ENCODE results near the gene CCDC106. TPM values are rescaled to one million over a fixed set of nuclear protein-coding genes. Genes with fewer than 3 reads are reported as not detected.

Gene CCDC106
- polyA plus RNA-seq, 1 donor (not counting 4 experiments of a cell fraction or from before 2014, with no cell fraction given) = 3.1 TPM

DNA sequence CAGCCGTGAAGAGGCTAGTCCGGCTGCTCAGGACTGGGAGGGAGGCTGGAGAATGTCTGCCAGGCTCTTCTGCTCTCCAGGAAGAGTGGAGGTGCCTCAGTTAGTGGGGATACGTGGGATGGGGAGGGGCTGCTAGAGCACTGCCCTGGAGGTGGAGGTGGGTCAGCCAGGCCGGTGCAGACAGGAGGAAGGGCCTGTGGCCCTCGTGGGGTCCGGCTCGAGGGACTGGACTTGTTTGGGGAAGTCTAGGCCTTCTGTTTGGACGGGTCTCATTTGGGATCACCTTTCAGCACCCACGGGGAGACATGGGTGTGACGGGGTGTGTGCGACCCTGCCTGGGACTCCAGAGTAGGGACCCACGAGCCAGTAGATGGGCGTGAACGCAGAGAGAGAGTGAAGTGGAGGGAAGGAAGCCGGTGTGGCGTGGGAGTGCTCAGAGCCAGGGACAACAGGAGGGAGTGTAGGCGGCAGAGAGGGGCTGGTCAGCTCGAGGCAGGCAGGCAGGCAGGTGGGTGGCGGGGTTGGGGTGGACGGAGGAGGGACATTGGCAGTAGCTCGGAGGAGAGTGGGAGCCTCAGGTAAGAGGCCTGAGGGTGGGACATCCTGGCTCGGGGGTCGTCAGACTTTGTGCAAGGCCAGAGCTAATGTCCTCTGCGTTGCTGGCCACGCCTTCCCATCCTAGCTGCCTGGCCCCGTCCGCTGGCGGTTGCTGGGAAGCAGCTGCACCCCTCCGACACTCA is 38.5 kb downstream of the CCDC106 start:
- H3K79me2 ChIP-seq (ENCODE audit: control insufficient read depth, insufficient read depth, low read length) = peaks cover 55% of the 10 kb centered on the region
- peaks cover 4% of the 10 kb centered on the region for H4K20me1 ChIP-seq (ENCODE audit: control insufficient read depth, extremely low read depth, insufficient read depth, low read length)
- H3K4me1 ChIP-seq (ENCODE audit: control insufficient read depth, extremely low read depth, insufficient read depth, low read length) = no peaks in the 10 kb centered on the region

GRCh38 chr19:55687281-55688201 is 39.5 kb downstream of the CCDC106 start:
- no peak for TF ChIP-seq EZH2 (IDR thresholded peaks at IDR 0.05; ENCODE audit: low read length)
- TF ChIP-seq, protein P1, sequence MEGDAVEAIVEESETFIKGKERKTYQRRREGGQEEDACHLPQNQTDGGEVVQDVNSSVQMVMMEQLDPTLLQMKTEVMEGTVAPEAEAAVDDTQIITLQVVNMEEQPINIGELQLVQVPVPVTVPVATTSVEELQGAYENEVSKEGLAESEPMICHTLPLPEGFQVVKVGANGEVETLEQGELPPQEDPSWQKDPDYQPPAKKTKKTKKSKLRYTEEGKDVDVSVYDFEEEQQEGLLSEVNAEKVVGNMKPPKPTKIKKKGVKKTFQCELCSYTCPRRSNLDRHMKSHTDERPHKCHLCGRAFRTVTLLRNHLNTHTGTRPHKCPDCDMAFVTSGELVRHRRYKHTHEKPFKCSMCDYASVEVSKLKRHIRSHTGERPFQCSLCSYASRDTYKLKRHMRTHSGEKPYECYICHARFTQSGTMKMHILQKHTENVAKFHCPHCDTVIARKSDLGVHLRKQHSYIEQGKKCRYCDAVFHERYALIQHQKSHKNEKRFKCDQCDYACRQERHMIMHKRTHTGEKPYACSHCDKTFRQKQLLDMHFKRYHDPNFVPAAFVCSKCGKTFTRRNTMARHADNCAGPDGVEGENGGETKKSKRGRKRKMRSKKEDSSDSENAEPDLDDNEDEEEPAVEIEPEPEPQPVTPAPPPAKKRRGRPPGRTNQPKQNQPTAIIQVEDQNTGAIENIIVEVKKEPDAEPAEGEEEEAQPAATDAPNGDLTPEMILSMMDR (optimal IDR thresholded peaks at IDR 0.05 in 1 of 3, IDR thresholded peaks at IDR 0.05 in 1 of 3, conservative IDR thresholded peaks at IDR 0.05 in 1 of 3; ENCODE audit: extremely low read depth in 1 of 3, insufficient read depth in 2 of 3, low read length in 3 of 3) = no peak
- H3K79me2 ChIP-seq (ENCODE audit: control insufficient read depth, insufficient read depth, low read length) = peaks cover 46% of the 10 kb centered on the region
- no peak overlapping the region for H3K4me2 ChIP-seq (ENCODE audit: control insufficient read depth, extremely low read depth, insufficient read depth, low read depth, low read length)
- H3K9me1 ChIP-seq (ENCODE audit: control insufficient read depth, extremely low read depth, insufficient read depth, low read length) = no peaks in the 10 kb centered on the region
- H3K4me3 ChIP-seq (ENCODE audit: control insufficient read depth in 2 of 3, extremely low read depth in 1 of 3, insufficient read depth in 2 of 3, low read depth in 1 of 3, low read length in 3 of 3) = no peak overlapping the region
- H3K9ac ChIP-seq (ENCODE audit: control insufficient read depth, extremely low read depth, insufficient read depth, low read length) = no peak overlapping the region
- H3K4me1 ChIP-seq (ENCODE audit: control insufficient read depth, extremely low read depth, insufficient read depth, low read length) = no peaks in the 10 kb centered on the region
- no peaks in the 10 kb centered on the region for H3K27me3 ChIP-seq (ENCODE audit: control insufficient read depth, extremely low read depth, insufficient read depth, low read length)
- no peak overlapping the region for H2AFZ ChIP-seq (ENCODE audit: control insufficient read depth, low read length)
- no peak overlapping the region for H3K27ac ChIP-seq (ENCODE audit: control insufficient read depth, insufficient read depth, low read length)
- dilution Hi-C loops (cut with MboI; ENCODE audit: extremely low pct_ligation_motif_present, low sequenced_read_pairs) = no loop called here
- peaks cover 30 to 34% of the 10 kb centered on the region in 2 experiments for H3K36me3 ChIP-seq (ENCODE audit: control insufficient read depth in 2 of 2, extremely low read depth in 1 of 2, insufficient read depth in 2 of 2, low read length in 2 of 2)
- peaks cover 4% of the 10 kb centered on the region for H4K20me1 ChIP-seq (ENCODE audit: control insufficient read depth, extremely low read depth, insufficient read depth, low read length)
- no peaks in the 10 kb centered on the region for H3K9me3 ChIP-seq (ENCODE audit: control insufficient read depth, low read depth, low read length)
- DNase-seq (ENCODE audit: low read depth, low spot score) = no peak
- no peak for FAIRE-seq

More for the DNA sequence above, 38.5 kb downstream of the CCDC106 start:
- H3K4me3 ChIP-seq (ENCODE audit: control insufficient read depth in 2 of 3, extremely low read depth in 1 of 3, insufficient read depth in 2 of 3, low read depth in 1 of 3, low read length in 3 of 3) = no peak overlapping the region
- TF ChIP-seq, protein P1 (optimal IDR thresholded peaks at IDR 0.05 in 1 of 3, IDR thresholded peaks at IDR 0.05 in 1 of 3, conservative IDR thresholded peaks at IDR 0.05 in 1 of 3; ENCODE audit: extremely low read depth in 1 of 3, insufficient read depth in 2 of 3, low read length in 3 of 3) = no peak
- no peak for TF ChIP-seq EZH2 (IDR thresholded peaks at IDR 0.05; ENCODE audit: low read length)
- dilution Hi-C loops (cut with MboI; ENCODE audit: extremely low pct_ligation_motif_present, low sequenced_read_pairs) = no loop called here
- H3K9me1 ChIP-seq (ENCODE audit: control insufficient read depth, extremely low read depth, insufficient read depth, low read length) = no peaks in the 10 kb centered on the region
- no peak for DNase-seq (ENCODE audit: low read depth, low spot score)
- peaks cover 32 to 37% of the 10 kb centered on the region in 2 experiments for H3K36me3 ChIP-seq (ENCODE audit: control insufficient read depth in 2 of 2, extremely low read depth in 1 of 2, insufficient read depth in 2 of 2, low read length in 2 of 2)
- H3K9ac ChIP-seq (ENCODE audit: control insufficient read depth, extremely low read depth, insufficient read depth, low read length) = no peak overlapping the region
- no peaks in the 10 kb centered on the region for H3K9me3 ChIP-seq (ENCODE audit: control insufficient read depth, low read depth, low read length)
- no peak overlapping the region for H2AFZ ChIP-seq (ENCODE audit: control insufficient read depth, low read length)
- no peak overlapping the region for H3K27ac ChIP-seq (ENCODE audit: control insufficient read depth, insufficient read depth, low read length)
- no peak overlapping the region for H3K4me2 ChIP-seq (ENCODE audit: control insufficient read depth, extremely low read depth, insufficient read depth, low read depth, low read length)
- FAIRE-seq = no peak
- H3K27me3 ChIP-seq (ENCODE audit: control insufficient read depth, extremely low read depth, insufficient read depth, low read length) = no peaks in the 10 kb centered on the region

Measured in keratinocyte (primary cell).